ENCODE results near the gene CHAD.

CHAD gene

GRCh38 chr17:50458270-50458669 is 10.4 kb downstream of the CHAD start:
- no peak for DNase-seq (ENCODE audit: low read depth)

GRCh38 chr17:50457621-50458020 is 11.1 kb downstream of the CHAD start:
- no peak for DNase-seq (ENCODE audit: low read depth)

- no peak for DNase-seq (ENCODE audit: low read depth)
Observed at GRCh38 chr17:50453901-50454300, 14.8 kb downstream of the CHAD start.

GRCh38 chr17:50452630-50453300 is 15.9 kb downstream of the CHAD start:
- DNase-seq (ENCODE audit: low read depth): no peak

- DNase-seq (ENCODE audit: low read depth): no peak
Observed at GRCh38 chr17:50451943-50452629, 16.6 kb downstream of the CHAD start.

GRCh38 chr17:50448643-50449042 is 20.0 kb downstream of the CHAD start:
- DNase-seq (ENCODE audit: low read depth): no peak

- no peak for DNase-seq (ENCODE audit: low read depth)
Observed at GRCh38 chr17:50447870-50448595, 20.6 kb downstream of the CHAD start.

GRCh38 chr17:50445730-50446325 is 22.9 kb downstream of the CHAD start:
- DNase-seq (ENCODE audit: low read depth): no peak

- no peak for DNase-seq (ENCODE audit: low read depth)
Observed at GRCh38 chr17:50444841-50445715, 23.6 kb downstream of the CHAD start.

GRCh38 chr17:50443505-50443974 is 25.1 kb downstream of the CHAD start:
- DNase-seq (ENCODE audit: low read depth): no peak

- no peak for DNase-seq (ENCODE audit: low read depth)
Observed at GRCh38 chr17:50440838-50441829, 27.5 kb downstream of the CHAD start.

- DNase-seq (ENCODE audit: low read depth): no peak
Observed at GRCh38 chr17:50440172-50440837, 28.4 kb downstream of the CHAD start.

GRCh38 chr17:50439008-50439407 is 29.7 kb downstream of the CHAD start:
- DNase-seq (ENCODE audit: low read depth): no peak

GRCh38 chr17:50437409-50437808 is 31.3 kb downstream of the CHAD start:
- no peak for DNase-seq (ENCODE audit: low read depth)

- no peak for DNase-seq (ENCODE audit: low read depth)
Observed at GRCh38 chr17:50432125-50432762, 36.4 kb downstream of the CHAD start.

- DNase-seq (ENCODE audit: low read depth): no peak
Observed at GRCh38 chr17:50430821-50431618, 37.7 kb downstream of the CHAD start.

- no peak for DNase-seq (ENCODE audit: low read depth)
Observed at GRCh38 chr17:50429793-50430192, 38.9 kb downstream of the CHAD start.

- DNase-seq (ENCODE audit: low read depth): no peak
Observed at GRCh38 chr17:50428831-50429424, 39.8 kb downstream of the CHAD start.

All from CMK (cell line).